K562 (cell line): ENCODE results near the gene NUP205. TPM values are rescaled to one million over a fixed set of nuclear protein-coding genes. Genes with fewer than 3 reads are reported as not detected.

ENCODE experiments used
- BRF1 ChIP-seq: IDR thresholded peaks from 3 replicates; pipeline ENCODE4 v1.6.1; 2011; ENCODE audit warnings: borderline replicate concordance, mild to moderate bottlenecking; ENCODE audit not compliant: insufficient read length; ENCODE audit errors: extremely low read depth
- ETS2 ChIP-seq: IDR thresholded peaks from 2 replicates; pipeline ENCODE4 v1.6.1; 2016; ENCODE audit warnings: borderline replicate concordance, missing genetic modification characterization, mild to moderate bottlenecking, moderate library complexity, missing compliant biosample characterization; ENCODE audit not compliant: poor library complexity, severe bottlenecking
- IRF9 ChIP-seq: fragments of 450-650 bp; IDR thresholded peaks from 2 replicates; pipeline ENCODE4 v1.6.1; 2016; ENCODE audit warnings: missing biosample characterization, missing genetic modification characterization
- MEF2A ChIP-seq: IDR thresholded peaks from 2 replicates; pipeline ENCODE4 v1.6.1; 2011; ENCODE audit warnings: low read depth, mild to moderate bottlenecking, low read length, moderate library complexity; ENCODE audit not compliant: control insufficient read depth
- MEF2D ChIP-seq: conservative IDR thresholded peaks from 2 replicates; pipeline ENCODE4 v1.6.1; 2016; ENCODE audit warnings: low read depth, missing genetic modification characterization, missing compliant biosample characterization
- NFE2L1 ChIP-seq: fragments of 450-650 bp; IDR thresholded peaks from 2 replicates; pipeline ENCODE4 v1.6.1; 2016; ENCODE audit warnings: missing genetic modification characterization, low read depth, mild to moderate bottlenecking, missing compliant biosample characterization, moderate library complexity, borderline replicate concordance
- RB1 ChIP-seq: fragments of 450-650 bp; IDR thresholded peaks from 2 replicates; pipeline ENCODE4 v1.6.1; 2017; ENCODE audit warnings: low read depth, mild to moderate bottlenecking
- RCOR1 ChIP-seq, 2 experiments: IDR thresholded peaks; 2 replicates each; pipeline ENCODE4 v1.6.1; 2012; ENCODE audit warnings: low read depth in 2 of 2, low read length in 2 of 2, borderline replicate concordance in 1 of 2, improper control_type of control experiment in 1 of 2
- SFPQ ChIP-seq: fragments of 200-400 bp; formaldehyde crosslinking; IDR thresholded peaks from 2 replicates; pipeline ENCODE4 v1.6.1; 2017; ENCODE audit warnings: mild to moderate bottlenecking, low read depth, low read length, moderate library complexity
- SMAD2 ChIP-seq: fragments of 150-350 bp; IDR thresholded peaks from 2 replicates; pipeline ENCODE4 v1.6.1; 2014; ENCODE audit warnings: low read depth, mild to moderate bottlenecking, low read length
- TAF9B ChIP-seq: fragments of 450-650 bp; IDR thresholded peaks from 2 replicates; pipeline ENCODE4 v1.6.1; 2018; ENCODE audit warnings: mild to moderate bottlenecking; ENCODE audit not compliant: partially characterized antibody
- ZC3H4 ChIP-seq: sonication (generic); formaldehyde crosslinking; IDR thresholded peaks from 2 replicates; pipeline ENCODE4 v1.9.0; 2021; ENCODE audit warnings: missing genetic modification reagents, borderline replicate concordance
- ZNF639 ChIP-seq, 2 experiments: fragments of 200-800 bp in 1 of 2; sonication (Bioruptor generic) in 1 of 2; sonication (generic) in 1 of 2; formaldehyde crosslinking in 1 of 2; IDR thresholded peaks in 1 of 2; conservative IDR thresholded peaks in 1 of 2; 2 replicates each; pipeline versions ENCODE4 v1.5.0 to v1.6.1; 2016 to 2020; ENCODE audit warnings: missing compliant biosample characterization in 1 of 2, missing genetic modification characterization in 1 of 2, missing genetic modification reagents in 1 of 2
- polyA plus RNA-seq, 8 experiments: library from polyadenylated mRNA; depleted of rRNA in 4 of 8; stranded (reverse) in 5 of 8; unstranded in 3 of 8; fragments of >200 nt; fragmentation: Nextera tagmentation in 2 of 8; fragmentation: Illumina TruSeq in 1 of 8; extraction: Ambion mirVana in 2 of 8; extraction: Trizol in 1 of 8; gene quantifications; 2 replicates each; pipeline versions ENCODE4 v1.2.1 to v1.2.3, GENCODE V29; 2011 to 2014; ENCODE audit warnings: inconsistent platforms in 1 of 8, missing spikeins in 1 of 8
- total RNA-seq, 7 experiments: library from RNA; depleted of rRNA in 6 of 7; stranded (reverse); fragments of >200 nt in 6 of 7; fragmentation: Illumina TruSeq in 2 of 7; extraction: Trizol in 2 of 7; gene quantifications; 2 replicates each; pipeline versions ENCODE4 v1.2.1 to v1.2.3, GENCODE V29; 2011 to 2021; ENCODE audit warnings: low replicate concordance in 1 of 7

The NUP205 gene
- total and polyA plus RNA-seq, 9 of the 15 experiments (the other 6 are each of a cell fraction or from before 2014, with no cell fraction given): 101 to 282 (median 193) TPM

- no peak for TF ChIP-seq SMAD2
- TF ChIP-seq TAF9B: peak; percentile 97
- no peak for TF ChIP-seq RCOR1 (IDR thresholded peaks at IDR 0.05; ENCODE audit: borderline replicate concordance in 1 of 2, low read depth in 2 of 2, low read length in 2 of 2)
- TF ChIP-seq BRF1: no peak
- peak; percentile 98 for TF ChIP-seq RB1
- no peak for TF ChIP-seq MEF2A
- TF ChIP-seq NFE2L1 (tag): no peak
- TF ChIP-seq ZNF639 (CRISPR knock-in tag; conservative IDR thresholded peaks at IDR 0.05 in 1 of 2, IDR thresholded peaks at IDR 0.05 in 1 of 2): peak in 1 of 2 experiments; percentile 89; a peak in 1 of 4 replicates
- no peak for TF ChIP-seq IRF9 (tag)
- TF ChIP-seq ETS2: no peak
- no peak for TF ChIP-seq SFPQ
- peak; percentile 76; the same call in 1 of the 2 replicates for TF ChIP-seq MEF2D (tag)
- TF ChIP-seq ZC3H4 (CRISPR knock-in tag): peak; percentile 96; the same call in 1 of the 2 replicates
Observed at GRCh38 chr7:135557455-135558336, at the start of gene NUP205 (continued).
